DMS79 (cell line): ENCODE data around the gene RDH8.

Experiments
- DNase-seq: peaks from one replicate; lab custom pipeline; 2025; lab: John Stamatoyannopoulos, UW

The RDH8 gene, protein sequence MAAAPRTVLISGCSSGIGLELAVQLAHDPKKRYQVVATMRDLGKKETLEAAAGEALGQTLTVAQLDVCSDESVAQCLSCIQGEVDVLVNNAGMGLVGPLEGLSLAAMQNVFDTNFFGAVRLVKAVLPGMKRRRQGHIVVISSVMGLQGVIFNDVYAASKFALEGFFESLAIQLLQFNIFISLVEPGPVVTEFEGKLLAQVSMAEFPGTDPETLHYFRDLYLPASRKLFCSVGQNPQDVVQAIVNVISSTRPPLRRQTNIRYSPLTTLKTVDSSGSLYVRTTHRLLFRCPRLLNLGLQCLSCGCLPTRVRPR

DNA sequence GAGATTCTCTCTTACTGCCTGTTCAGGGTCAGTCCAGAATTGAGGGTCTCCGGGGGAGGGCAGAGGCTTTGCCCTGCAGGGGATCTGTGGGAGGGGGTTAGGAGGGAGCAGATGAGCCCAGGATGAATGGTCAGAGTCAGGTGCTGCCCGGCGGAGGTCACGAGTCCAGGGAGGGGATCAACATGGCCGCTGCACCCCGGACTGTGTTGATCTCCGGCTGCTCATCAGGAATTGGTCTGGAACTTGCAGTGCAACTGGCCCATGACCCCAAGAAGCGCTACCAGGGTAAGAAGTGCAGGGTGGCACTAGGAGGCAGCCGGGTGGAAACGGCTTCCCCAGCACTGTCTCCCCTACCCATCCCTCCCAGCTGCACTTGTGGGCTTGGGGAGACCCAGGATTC, at the start of gene RDH8:
Gene RDH8, plus strand, starts transcription at position 168 of the 400 bp plus-strand sequence. Its CDS starts 15 bp downstream, at position 183.
- no peak for DNase-seq

DNA sequence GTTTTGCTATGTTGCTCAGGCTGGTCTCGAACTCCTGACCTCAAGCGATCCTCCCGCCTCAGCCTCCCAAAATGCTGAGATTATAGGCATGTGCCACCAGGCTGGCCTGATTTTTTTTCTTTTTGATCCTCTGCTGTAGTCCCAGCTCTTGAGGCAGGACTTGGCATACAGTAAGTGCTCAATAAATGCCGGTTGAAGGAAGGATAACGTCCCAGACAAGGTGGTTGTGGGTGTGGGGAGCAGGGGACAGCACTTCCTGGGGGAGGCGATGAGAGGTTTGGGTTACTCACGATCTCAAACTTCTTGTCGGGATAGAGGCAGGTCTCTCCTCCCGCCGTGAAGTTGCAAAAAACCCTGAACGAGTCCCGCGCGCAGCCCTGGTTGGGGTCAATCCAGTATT, 47.3 kb upstream of the RDH8 start:
- DNase-seq, result no peak

DNA sequence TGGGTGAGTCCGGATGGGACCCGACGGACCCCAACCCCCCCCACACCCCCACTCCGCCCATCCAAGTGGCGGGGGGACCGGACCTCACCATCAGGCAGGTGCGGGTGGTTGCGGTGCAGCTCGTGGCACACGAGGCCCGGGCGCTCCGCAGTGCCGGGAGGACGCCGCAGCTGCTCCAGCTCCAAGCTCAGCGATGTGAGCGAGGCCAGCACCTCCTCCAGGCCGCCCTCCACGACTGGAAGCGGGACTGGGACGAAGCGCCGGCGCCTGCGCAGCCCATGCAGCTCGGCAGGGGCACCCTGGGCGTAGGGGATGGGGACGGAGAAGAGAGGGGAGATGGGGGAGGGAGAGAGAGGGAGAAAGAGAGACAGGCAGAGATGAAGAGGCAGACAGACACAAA, 46.8 kb upstream of the RDH8 start:
- DNase-seq, result no peak

DNA sequence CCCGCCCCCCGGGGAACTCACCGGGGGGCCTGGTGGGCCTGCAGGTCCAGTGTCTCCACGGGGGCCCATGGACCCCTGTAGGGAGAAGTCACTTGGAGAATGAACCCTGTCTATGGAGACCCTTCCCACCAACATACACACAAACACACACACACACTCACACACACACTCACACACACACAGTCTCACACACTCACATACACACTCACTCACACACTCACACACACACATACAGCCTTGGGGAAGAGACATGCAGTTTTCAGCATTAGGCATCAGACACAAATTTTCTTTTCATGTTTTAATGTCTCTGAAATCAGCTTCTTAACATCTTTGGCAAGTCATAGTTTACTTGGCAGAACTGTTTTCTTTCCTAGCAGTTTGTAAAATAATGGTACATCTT, 46.0 kb upstream of the RDH8 start:
- DNase-seq, result no peak

DNA sequence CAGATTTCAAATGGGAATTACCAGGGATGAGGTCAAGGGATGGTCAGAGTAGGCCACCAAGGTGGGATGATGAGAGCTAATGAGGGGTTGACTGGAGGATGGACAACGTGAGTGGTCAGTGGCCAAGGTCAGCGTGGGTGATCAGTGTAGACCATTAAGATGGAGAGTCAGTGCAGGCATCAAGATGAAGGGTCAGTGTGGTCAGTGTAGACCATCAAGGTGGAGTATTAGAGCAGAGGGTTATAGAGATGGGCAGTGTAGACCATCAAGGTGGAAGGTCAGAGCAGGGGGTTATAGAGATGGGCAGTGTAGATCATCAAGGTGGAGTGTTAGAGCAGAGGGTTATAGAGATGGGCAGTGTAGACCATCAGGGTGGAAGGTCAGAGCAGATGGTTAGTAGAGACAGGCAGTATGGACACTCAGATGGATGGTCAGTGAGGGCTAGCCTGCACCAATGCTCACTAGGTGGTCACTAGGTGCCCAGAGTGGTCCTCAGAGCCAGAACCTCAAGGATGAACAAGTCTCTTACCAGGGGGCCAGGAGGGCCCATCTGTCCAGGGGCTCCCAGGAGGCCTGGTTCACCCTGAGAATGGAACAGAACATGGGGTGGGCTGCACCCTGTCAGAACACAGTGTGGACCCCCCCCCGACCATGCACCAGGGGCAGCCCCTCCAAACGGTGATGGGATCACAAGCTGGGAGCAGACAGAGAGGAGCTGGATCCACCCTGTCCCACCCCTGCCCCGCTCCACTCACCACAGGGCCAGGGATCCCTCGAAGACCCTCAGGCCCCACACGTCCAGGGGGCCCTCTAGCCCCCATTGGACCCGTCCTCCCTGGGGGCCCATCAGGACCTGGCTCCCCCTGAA, 44.2 kb upstream of the RDH8 start:
- no peak for DNase-seq

DNA sequence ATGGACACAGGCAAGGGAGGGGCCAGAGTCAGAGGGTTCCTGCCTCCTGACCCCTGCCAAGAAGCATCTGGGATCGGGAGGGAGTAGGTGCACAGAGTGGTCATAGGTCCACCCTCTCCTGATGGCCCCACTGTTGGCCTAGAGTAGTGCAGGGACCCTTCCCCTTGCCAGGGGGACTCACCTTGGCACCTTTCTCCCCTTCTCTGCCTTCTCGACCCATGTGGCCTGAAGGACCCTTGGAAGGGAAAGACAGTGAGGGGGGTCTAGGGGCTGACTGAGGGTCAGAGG, 43.7 kb upstream of the RDH8 start:
- no peak for DNase-seq

DNA sequence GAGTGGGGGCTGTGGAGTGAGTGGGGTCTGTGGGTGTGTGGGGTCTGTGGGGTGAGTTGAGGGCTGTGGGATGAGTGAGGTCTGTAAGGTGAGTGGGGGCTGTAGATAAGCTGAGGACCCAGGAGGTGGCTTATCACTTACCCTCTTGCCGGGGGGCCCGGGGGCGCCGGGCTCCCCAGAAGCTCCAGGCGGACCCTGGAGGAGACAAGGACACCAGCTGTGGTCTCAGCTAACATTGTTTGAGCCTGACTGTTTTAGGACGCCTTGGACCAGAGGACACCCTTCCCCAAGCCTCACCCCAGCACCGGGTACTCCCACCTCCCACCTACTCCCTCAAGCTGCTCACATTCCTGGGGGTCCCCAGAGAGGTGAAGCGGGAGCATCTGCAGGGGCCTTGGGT, 42.8 kb upstream of the RDH8 start:
- DNase-seq, result no peak

DNA sequence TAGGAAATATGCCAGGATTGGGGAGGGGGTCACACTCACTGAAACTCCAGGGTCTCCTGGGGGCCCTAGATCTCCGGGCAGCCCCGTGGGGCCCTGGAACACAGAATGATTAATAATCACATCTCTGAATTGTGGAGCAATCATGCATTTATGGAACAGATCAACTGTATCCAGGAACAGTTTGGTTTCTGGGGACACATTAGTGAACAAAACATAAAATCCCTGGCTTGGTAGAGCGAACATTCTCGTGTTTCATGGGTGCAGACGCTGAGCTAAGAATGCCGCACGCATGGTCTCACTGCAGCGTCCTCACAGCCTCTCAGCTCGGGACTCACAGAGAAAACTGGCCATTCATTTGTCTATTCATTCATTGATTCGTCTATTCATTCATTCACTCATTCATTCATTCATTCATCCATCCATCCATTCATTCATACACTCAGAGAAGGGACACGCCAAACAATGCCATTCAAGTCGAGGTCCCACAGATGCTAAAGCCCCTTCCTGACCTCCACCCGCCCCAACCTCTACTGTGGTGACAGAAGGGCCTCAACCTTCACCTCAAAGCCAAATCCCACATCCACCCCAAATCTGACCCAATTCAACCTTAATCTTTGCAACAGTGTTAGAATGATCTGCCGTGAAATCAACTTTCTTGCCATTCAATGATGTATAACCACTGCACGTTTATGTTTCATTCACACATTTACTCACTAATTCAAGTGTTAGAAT, 42.0 kb upstream of the RDH8 start:
- DNase-seq, result no peak

DNA sequence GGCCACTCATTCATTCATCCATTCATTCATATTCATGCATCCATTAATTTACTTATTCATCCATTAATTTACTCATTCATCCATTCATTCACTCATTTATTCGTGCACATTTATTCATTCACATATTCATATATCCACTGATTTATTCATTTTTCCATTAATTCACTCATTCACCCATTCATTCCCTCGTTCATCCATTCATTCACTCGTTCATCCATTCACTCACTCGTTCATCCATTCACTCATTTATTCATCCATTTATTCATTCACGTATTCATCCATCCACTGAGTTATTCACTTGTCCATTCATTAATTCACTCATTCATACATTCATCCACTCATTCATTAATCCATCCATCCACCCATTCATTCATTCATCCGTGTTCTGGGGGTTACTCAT, 41.2 kb upstream of the RDH8 start:
- DNase-seq, result no peak

DNA sequence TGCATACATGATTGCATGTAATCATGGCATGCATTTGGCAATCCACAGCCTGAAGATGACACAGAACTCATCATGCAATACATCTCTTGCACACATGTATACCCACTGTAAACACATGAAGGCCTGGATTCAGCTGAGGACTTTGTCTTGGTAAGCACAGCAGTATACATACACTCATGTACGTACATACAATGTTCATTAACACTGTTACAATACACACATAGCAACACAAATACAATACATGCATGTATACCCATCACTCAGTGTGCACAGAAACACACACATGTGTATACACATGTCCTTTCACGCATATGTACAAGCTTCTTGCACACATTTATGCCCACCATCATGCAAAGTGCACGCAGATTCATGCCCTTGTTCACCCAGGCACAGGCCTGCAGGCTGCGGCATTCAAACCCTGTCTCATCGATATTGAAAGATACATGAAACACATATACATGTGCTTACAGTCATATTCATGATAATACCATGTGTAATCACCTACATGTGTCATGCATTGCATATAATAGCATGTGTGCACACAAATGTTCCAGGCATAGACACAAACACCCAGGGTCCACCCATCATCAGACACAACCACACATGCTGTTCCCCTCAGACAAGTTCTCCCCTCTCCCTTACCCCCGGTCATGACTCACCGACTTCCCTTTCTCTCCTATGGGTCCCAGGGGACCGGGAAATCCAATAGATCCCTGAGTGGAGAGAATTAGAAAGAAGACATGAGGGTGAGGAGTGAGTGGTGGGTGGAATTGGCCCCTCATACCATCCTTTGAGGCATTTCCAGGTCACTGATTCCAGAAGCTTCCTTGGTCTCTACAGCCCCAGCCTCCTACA, 31.6 kb upstream of the RDH8 start:
- DNase-seq, result no peak

DNA sequence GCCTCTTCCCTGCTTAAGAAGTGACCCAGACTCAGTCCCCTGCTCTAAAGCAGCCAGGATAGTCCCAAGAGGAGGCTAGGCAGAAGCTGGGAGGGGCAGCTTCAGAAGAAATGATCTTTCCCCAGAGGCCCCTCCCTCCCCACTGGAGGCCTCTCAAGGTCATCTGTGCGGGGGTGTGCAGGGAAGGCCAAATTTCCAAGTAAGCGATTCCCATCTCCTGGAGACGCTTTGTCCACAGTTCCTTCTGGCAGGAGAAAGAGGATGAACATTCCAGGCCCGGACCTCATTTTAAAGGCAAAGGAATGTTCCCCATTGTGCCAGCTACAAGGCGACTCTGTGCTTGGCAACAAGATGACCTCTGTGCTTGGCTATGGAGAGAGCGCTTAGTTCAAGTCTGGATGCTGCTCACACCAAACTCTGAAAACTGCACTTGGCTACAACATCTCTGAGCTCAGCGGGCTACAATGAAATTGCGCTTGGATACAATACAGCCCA, 26.4 kb upstream of the RDH8 start:
- DNase-seq, result no peak

DNA sequence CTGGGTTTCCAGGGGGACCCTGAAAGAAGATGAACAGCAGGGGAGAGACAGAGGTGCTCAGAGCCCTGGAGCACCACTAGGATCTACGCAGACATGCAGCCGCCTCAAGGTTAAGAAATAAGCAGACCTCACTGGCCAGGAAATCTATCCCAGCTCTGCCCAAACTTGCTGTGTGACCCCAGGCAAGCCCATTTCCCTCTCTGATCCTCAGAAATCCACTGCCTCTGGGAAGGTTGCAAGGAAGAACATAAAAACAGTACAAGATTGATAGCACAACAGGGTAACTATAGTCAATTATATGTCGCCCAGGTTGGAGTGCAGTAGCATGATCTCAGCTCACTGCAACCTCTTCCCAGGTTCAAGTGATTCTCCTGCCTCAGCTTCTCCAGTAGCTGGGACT, 23.8 kb upstream of the RDH8 start:
- no peak for DNase-seq

DNA sequence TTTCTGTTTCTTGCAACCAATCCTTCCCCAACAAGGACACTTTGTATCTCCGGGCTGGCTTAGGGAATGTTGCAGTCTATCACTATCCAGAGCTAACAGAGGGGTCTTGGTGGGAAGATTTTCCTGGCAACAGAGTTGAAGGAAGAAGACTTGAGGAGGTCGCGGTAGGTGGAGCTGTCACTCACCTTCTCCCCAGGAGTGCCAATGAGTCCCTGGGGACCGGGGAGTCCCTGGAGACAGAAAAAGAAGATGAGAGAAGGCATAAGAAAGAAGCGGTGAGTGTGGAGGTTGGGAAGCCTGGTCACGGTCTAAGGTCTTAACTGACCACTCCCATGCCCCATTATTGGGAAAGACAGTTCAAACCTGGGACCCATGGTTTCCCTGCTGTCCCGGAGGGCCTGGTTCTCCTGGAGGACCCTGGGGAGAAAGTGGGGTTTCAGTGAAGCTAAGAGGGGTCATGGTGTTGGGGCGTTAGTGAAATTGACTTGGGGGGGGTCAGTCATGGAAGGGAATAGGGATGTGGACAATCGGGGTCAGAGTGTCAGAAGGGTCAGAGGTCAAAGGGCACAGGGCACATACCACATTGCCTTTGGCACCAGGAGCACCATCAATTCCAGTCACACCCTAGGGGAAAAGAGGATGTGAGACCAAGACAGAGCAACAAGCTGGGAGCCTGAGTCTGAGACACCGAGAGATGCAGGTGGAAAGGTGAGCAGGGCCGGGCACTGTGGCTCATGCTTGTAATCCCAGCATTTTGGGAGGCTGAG, 21.7 kb upstream of the RDH8 start:
- DNase-seq, result no peak

DNA sequence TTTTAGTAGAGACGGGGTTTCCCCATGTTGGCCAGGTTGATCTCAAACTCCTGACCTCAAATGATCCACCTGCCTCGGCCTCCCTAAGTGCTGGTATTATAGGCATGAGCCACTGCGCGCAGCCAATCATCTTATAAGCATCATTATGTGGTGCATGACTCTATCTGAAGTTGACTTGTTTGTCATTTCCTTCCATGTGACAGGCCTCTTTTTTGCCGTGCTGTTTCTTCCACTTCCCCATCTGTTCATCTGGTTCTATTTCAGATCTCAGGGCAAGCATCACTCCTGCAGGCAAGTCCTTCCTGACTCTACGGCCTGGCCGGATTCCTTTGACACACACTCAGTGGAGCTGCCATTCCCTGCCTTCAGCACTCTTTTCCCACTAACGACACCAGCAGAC, 18.2 kb upstream of the RDH8 start:
- no peak for DNase-seq

DNA sequence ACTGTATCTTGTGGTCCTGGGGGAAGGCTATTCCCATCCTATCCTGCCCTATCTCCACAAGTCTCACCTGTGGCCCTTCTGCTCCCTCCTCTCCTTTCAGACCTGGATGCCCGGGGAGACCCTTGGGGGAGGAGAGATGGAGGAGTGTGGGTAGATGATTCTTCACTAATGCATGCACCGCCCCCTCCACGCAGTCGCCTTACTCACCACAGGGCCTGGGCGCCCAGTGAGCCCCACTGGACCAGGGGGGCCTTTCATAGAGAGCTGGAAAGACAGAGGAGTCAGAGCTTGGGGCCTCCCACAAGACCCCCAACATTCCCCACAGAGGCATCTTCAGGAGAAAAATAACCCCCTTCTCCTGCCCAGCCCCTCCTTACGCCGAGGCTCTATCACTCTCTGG, 17.3 kb upstream of the RDH8 start:
- DNase-seq, result no peak

DNA sequence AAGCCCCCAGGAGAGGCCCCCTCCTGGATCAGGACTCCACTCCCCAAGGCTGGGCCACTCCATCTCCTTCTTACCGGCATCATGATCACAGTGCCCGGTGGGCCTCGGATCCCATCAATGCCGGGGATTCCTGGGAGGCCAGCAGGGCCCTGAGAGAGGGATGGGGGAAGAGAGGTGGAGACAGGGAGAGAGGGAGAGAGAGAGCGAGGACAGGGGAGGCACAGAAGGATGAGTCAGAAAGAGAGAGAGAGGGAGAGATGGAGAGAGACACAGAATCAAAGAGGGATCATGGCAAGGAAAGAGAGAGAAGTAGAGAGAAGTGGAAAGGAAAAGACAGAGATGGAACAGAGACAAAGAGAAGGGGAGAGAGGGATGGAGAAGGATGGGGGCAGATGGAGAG, 16.7 kb upstream of the RDH8 start:
- no peak for DNase-seq

DNA sequence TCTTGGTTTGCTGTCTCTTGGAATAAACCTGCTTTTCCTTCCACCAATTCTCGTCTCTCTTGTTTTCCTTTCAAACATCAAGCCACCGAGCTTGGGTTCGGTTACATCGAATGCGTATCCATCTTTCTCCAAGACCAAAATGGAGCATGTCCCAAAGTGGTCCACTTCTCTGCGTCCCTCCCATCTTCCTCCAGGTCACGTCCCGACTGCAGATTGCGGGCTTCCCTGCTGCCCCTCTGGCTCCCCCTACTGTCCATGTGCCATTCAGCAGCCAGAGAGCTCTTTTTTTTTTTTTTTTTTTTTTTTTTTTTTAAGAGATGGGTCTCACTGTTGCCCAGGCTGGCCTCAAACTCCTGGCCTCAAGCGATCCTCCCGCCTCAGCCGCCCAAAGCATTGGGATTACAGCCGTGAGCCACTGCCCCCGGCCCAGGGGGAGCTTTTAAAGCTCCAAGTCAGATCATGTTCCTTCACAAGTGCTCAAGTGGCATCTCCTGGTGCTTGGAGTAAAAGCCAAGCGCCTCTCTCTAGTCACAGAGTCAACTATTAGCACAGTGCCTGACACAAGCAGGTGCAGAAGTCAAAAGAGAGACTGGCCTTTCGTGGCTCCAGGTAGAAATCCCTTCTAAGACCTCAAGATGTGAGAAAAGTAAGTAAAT, 13.0 kb upstream of the RDH8 start:
- peak; percentile 33 for DNase-seq

DNA sequence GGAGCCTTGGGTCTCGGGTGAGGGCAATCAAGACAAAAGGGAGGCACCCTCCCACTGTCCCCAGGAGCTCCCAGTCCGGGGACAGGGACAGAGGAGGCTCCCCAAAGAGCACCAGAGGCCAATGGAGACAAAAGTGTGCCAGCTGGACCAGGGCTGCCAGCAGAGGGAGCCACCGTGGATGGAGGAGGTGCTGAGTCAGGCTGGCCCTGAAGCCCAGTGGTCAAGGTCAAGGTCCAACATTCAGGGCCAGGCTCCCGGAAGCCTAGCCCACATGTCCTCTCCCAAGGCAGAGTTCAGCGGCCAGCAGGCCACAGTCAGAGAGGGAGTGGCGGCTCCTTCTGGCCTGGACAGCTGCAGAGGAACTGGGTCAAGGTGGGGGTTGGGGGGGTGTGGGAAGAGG, 11.4 kb upstream of the RDH8 start:
- no peak for DNase-seq

DNA sequence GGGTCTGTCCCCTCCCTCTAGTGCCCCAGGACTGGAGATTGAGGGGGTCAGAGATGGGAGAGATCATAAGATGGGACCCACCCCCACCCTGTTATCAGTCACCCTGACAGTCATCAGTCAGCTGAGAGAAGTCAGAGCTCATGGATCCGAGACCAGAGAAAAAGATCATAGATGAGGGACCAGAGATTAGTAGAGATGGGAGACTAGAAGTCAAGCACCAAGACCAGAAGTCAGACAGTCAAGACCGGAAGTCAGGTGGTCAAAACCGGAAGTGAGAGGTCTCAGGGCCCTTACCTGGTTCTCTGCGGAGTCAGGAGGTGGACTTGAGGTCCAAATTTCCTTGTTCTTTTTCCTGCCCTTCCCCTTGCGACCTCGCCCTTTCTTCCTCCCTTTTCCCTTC, 10.0 kb upstream of the RDH8 start:
- DNase-seq, result no peak

DNA sequence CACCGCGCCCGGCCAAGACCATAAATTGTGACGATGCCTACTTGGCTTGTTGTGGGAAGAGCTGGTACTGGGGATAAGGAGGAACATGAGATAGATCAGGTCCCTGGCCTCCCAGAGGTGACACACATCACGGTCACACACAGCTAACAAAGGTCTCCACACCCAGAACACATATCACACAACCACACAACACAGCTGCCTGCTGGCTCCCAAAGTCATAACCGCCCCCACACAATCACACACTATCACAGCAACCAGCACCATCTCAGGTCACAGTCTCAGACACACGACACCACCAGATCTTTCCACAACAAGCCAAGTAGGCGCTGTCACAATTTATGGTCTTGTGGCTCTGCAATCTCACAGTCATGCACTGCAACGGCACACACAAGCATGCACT, 8.7 kb upstream of the RDH8 start:
- no peak for DNase-seq
